H1 (cell line): ENCODE measurements around the gene IL12B. TPM values are rescaled to one million over a fixed set of nuclear protein-coding genes. Genes with fewer than 3 reads are reported as not detected.

Experiments used
- ATF3 ChIP-seq: IDR thresholded peaks from 2 replicates; pipeline ENCODE4 v1.6.1; 2011; ENCODE audit warnings: low read depth, mild to moderate bottlenecking, low read length; ENCODE audit not compliant: insufficient read depth
- EP300 ChIP-seq, 2 experiments: IDR thresholded peaks; 1 replicate in 1 of 2; 2 replicates in 1 of 2; pipeline ENCODE4 v1.6.1; 2011 to 2012; ENCODE audit warnings: low read depth in 2 of 2, low read length in 2 of 2, mild to moderate bottlenecking in 2 of 2, borderline replicate concordance in 1 of 2, inconsistent platforms in 1 of 2, moderate library complexity in 1 of 2
- KDM5A ChIP-seq: fragments of 200-600 bp; IDR thresholded peaks from 2 replicates; pipeline ENCODE4 v1.7.1; 2012; ENCODE audit warnings: mild to moderate bottlenecking, low read length, inconsistent platforms, mixed read lengths
- TEAD4 ChIP-seq: IDR thresholded peaks from 2 replicates; pipeline ENCODE4 v1.6.1; 2012; ENCODE audit warnings: low read depth, low read length, inconsistent platforms, mixed read lengths
- polyA plus RNA-seq, 7 experiments: library from polyadenylated mRNA; depleted of rRNA in 3 of 7; stranded (reverse) in 5 of 7; unstranded in 2 of 7; fragments of >200 nt in 5 of 7; fragments of 200-250 nt in 2 of 7; gene quantifications; 1 replicate in 5 of 7; 2 replicates in 1 of 7; 4 replicates in 1 of 7; pipeline versions ENCODE4 v1.2.1 to v1.2.3, GENCODE V29; 2011 to 2013; ENCODE audit warnings: missing spikeins in 2 of 7, mixed read lengths in 2 of 7
- total RNA-seq: library from RNA; stranded (reverse); fragmentation: NEBNext Ultra II Directional; extraction: Animal tissue kit (Norgen Biotek cat#: 25700); gene quantifications from 2 replicates; pipeline ENCODE4 v1.2.1, GENCODE V29; 2021

IL12B gene
- total and polyA plus RNA-seq, 2 of the 8 experiments (the other 6 are each of a cell fraction or from before 2014, with no cell fraction given) = not detected

GRCh38 chr5:159336586-159336985 lies 6.3 kb upstream of the IL12B start (continued):
- TF ChIP-seq ATF3 (no peak), TEAD4 (no peak), KDM5A (no peak), EP300 (IDR thresholded peaks at IDR 0.05; ENCODE audit: borderline replicate concordance in 1 of 2, low read depth in 2 of 2, low read length in 2 of 2) (no peak)
